ENCODE measurements around the gene CTDNEP1.

The CTDNEP1 gene

DNA sequence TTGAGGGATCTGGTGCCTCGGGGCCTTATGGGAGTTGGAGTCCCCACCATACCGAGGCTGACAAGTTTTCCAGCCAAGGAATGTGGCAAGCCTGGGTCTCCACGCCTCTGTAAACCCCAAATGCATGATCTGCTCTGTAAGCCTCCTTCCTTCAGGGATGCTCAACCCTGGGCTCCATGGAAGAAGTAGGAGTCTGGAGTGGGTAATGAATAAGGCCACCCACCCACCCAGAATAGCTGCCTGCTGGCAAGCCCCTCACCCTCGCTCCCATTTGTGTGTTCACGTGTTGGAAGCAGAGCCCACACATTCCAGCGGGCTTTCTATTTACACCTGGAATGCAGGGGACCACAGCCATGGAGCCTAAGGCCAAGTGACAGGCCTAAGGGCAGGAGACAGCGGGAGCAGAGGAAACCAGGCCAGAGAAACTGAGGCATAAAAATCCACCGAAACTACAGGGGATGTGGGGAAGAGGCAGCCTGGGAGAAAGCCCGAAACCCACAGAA, 36.3 kb downstream of the CTDNEP1 start:
- no peak for DNase-seq (ENCODE audit: low read depth in 2 of 2)

DNA sequence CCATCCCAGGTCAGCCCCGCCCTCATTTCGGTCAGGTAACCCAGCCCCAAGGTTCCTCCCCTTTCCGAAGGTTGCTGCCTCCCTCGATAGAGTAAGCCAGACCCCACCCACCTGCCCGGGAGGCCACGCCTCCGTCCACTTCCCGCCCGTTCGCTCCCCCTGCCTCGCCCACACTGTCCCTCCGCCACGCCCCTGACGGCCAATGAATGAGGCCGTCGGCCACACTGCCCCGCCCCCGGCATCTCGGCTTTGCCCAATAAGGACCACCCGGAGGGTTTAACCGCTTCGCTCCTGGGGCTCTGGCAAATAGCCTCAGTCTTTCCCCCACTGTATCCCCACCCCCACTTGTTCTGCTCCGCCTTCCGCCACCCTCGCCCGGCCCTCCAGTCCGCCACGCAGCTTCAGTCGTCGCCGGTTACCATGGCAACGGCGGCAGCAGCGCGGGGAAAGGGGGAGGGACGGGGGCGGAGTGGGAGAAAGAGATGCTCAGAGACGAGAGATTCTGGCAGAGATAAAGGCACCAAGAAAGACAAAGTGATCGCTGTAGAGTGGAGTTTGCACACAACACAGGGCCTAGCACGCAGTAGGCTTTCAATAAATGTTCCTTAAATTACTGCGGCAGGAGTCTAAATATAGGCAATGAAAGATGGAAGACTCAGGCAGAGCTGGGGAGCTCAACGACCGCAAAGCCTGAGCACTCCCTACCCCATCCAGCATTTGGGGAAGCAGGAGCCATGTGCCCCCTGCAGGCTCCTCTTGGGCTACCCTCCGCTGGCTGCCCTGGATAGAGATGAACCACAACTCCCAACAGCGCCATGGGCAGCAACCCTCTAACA, 37.0 kb downstream of the CTDNEP1 start:
- peak; percentile 97 to 98 for DNase-seq (ENCODE audit: low read depth in 2 of 2)

DNA sequence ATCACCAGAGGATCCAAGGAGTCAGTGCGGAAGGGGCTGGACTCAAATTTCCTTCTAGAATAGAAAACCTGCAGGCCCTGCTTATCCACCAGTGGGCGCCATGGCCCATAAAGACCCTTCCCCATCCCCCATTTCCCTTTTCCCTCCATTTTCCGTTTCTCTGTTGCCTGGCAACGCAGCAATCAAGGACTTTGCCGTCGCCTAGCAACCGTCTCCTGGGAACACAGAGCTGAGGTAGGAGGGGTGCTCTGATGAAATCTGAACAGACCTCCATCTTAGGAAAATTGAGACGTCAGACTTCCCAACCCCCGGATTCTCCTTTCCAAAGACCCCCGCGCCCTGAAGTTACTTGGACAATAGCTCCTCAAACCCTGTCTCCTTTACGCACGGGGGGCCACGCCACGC, 37.6 kb downstream of the CTDNEP1 start:
- DNase-seq (ENCODE audit: low read depth in 2 of 2) = no peak

DNA sequence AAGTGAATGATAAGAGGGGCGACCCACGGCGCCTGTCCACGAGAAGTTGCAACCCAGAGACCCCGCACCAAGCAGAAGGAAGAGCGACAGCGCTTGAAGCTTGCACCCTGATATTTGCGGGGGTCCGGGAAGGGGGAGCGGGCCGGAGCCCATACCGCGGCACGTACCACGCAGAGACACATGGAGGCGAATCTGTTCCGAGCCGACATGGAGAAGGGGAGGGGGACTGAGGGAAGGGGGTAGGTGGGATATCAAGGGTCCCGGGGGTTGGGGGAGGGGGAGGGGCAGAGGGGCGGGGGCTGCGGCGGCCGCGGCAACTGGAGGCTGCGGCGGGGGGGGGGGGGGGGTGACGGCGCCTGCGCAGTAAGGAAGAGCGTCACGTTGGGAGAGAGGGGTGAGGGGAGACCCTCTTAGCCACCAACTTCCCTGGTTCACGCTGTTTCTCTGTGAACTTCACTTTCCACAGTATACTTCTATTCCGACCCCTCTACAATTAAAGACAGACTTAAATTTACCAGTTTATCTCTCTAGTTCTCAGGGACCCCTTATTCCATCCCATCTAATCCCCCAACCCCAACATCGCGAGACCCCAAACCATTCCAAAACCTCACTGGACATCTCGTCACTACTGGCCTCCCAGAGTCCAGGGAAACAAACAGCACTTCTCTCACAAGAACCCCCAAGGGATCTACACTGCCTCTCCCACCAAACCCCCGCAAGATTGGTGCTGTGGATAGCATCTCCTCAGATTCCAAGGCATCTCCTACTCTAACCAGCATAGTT, 39.9 kb downstream of the CTDNEP1 start:
- DNase-seq (ENCODE audit: low read depth in 2 of 2) = no peak

- DNase-seq (ENCODE audit: low read depth in 2 of 2) = no peak
Observed at GRCh38 chr17:7208754-7209460, 42.6 kb downstream of the CTDNEP1 start.

DNA sequence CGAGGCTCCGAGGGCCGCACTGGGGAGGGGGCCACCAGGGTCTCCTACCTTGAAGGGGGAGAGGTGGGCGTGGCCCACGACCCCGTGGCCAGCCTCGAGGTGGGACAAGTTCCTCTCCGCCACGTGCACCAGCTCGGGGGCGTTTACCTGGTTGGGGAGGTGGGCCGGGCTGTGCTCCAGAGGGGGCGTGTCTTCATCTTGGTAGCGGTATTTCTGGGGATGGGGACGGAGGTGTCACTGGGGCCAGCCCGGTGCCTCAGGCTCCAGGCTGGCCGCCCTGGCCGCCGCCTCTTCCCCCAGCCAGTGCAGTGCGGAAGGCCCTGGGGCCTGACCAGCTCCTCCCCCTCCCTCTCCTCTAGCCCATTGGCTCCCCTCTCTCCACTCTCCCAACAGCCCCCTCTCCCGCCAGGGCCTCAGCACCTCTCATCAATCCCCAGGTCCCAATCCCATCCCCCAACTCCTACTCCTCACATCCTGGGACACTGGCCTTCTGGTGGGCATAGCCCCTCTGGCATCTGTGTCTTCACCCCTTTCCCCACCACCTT, 43.4 kb downstream of the CTDNEP1 start:
- DNase-seq (ENCODE audit: low read depth in 2 of 2) = no peak

DNA sequence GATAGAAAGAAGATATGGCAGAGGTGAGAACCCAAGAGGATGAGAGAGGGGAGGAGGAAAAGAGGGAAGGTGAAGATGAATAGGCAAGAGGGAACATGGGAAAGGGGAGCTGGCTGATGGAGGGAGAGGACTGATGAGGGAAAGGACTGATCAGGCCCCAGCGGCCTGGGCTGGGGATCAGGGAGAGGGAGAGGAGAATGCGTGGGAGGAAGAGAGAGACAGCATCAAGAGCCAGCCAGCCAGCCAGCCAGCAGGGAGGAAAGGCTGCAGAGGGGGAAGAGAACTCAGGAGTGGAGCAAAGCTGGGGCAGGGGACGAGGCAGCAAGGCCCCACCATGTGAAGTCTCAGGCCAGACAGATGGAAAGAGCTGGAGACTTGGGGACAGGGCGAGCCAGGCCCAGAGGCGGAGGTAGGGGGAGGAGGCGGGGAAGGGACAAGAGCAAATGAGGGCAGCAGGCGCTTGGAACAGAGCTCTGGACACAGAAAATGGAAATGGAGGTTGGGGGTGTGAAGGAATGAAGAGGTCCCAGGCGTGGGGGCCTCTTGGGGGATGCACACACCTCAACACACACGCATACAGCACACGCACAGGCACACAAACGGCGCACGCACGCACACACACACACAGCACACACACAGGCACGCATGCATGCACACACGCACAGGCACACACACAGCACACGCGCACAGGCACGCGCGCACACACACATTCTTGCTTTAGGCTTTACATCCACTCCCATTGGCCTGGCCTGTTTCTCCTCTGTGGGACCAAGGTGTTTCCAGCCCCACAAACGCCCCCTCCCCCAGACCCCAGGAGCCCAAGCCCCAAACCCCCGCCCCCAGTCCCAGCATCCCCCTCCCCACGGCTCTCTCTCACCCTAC, 44.2 kb downstream of the CTDNEP1 start:
- no peak for DNase-seq (ENCODE audit: low read depth in 2 of 2)

GRCh38 chr17:7205561-7205960, 46.0 kb downstream of the CTDNEP1 start:
- no peak for DNase-seq (ENCODE audit: low read depth in 2 of 2)

DNA sequence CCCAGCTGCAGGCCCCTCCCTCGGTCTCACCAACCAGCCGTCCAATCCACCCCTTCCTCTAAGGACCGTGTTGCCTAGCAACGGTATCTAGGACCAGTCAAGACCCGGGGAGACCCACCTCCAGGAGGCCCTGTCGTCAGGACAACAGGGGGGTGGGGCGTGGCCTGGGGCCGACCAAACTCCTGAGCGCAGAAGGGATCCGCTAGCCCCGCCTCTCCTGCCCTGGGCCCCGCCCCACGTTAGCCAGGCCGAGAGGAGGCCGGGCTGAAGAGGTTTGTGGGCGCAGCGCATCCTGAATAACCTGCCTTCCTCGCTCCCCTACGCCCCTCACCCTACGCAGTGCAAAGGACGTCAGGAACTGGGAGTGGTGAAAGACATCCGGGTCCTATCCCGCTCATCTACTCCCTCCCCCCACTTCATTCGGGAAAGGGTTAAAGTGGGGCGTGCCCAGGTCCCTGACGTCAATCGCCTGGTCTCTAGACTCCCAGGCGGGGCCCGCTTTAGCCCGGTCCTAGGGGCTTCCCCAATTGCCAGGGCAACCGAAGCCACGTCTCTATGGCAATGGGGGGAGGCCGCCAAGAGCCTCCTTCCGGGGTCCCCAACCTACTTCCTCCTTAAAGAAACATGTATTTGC, 46.6 kb downstream of the CTDNEP1 start:
- DNase-seq (ENCODE audit: low read depth in 2 of 2) = peak; percentile 76 to 87

GRCh38 chr17:7204336-7204735, 47.2 kb downstream of the CTDNEP1 start:
- no peak for DNase-seq (ENCODE audit: low read depth in 2 of 2)

- no peak for DNase-seq (ENCODE audit: low read depth in 2 of 2)
Observed at GRCh38 chr17:7203391-7203790, 48.1 kb downstream of the CTDNEP1 start.

DNA sequence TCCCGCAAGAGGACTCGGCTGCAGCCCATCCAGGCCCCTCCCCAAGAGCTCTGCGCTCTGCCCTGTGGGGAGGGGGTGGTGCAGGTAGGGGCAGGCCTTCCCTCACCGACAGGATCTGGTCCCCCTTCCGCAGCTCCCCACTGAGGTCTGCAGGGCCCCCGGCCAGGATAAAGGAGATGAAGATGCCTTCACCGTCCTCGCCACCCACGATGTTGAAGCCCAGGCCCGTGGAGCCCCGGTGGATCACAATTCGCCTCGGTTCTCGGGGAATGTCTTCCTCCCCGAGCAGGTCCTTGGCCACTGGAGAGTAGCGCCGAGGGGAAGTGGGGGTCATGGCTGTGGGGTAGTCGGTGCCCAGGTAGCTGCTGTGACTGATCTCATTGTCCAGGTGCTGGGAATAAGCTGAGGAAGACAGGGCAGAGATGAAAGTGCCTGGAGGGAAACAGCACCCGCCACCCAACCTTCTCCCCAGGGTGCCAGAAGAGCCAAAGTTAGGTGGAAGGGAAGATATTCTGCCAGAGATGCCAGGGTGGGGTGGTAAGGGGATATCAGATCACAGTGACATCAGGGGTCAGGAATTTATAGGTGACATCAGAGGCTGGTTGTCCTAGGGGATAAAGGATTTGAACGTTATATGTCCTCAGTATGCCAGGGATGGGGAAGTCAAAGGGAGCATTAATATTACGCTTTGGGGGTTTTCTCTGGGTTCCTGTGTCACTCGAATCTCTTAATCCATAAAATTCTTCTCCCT, 54.7 kb downstream of the CTDNEP1 start:
- DNase-seq (ENCODE audit: low read depth in 2 of 2) = no peak

- no peak for DNase-seq (ENCODE audit: low read depth in 2 of 2)
Observed at GRCh38 chr17:7195971-7196370, 55.6 kb downstream of the CTDNEP1 start.

All from stimulated activated CD4-positive, alpha-beta T cell treated with anti-CD3 and anti-CD28 coated beads, Interleukin-1b, Interleukin-23, amount 100 ng/mL, for 1 hour (primary cell).